B cell (primary cell): ENCODE data around the gene AAK1. TPM values are rescaled to one million over a fixed set of nuclear protein-coding genes. Genes with fewer than 3 reads are reported as not detected.
"Not testable (repeated sequence)": the region's sequence is repeated elsewhere in the genome, so short reads cannot be mapped to it uniquely, and the experiment has no call there.

Experiments
- ATAC-seq: fragments of 200-7000 bp; cut with Tn5 transposase; one replicate; pipeline ENCODE4 v1.10.0; 2021; ENCODE audit warnings: low read depth, mild to moderate bottlenecking, moderate number of reproducible peaks, moderate library complexity
- CTCF ChIA-PET: fragments of 350-600 bp; sonication (Branson Sonifier 250); formaldehyde crosslinking; loops from one replicate; lab custom pipeline; 2021; ENCODE audit warnings: antibody characterized with exemption, inconsistent platforms; lab: Charles Lee
- POLR2A ChIA-PET: fragments of 350-600 bp; sonication (Branson Sonifier 250); formaldehyde crosslinking; loops from one replicate; lab custom pipeline; 2021; ENCODE audit warnings: antibody characterized with exemption; lab: Charles Lee
- DNase-seq: peaks from one replicate; pipeline ENCODE4 v3.0.0; 2013
- H2AFZ ChIP-seq: 2 replicates; pipeline ENCODE4 v1.6.1; 2012; ENCODE audit warnings: mild to moderate bottlenecking, low read depth, low read length; ENCODE audit not compliant: insufficient read depth, poor library complexity, severe bottlenecking
- H3K27ac ChIP-seq, 2 donors: 1 replicate in 1 of 2; 2 replicates in 1 of 2; pipeline ENCODE4 v1.5.1; 2012 to 2013; ENCODE audit warnings: low read length in 2 of 2, mild to moderate bottlenecking in 2 of 2, moderate library complexity in 1 of 2
- H3K27me3 ChIP-seq, 4 experiments: fragments of 200-600 bp in 1 of 4; sonication (generic) in 1 of 4; replicated peaks in 1 of 4; 1 replicate in 2 of 4; 2 replicates in 2 of 4; pipeline versions ENCODE4 v1.6.1 to v1.7.0; 2013 to 2016; ENCODE audit warnings: low read length in 3 of 4, mild to moderate bottlenecking in 2 of 4, mixed read lengths in 1 of 4, moderate library complexity in 1 of 4; ENCODE audit not compliant: insufficient read depth in 4 of 4, control insufficient read depth in 3 of 4; ENCODE audit errors: control extremely low read depth in 1 of 4
- H3K36me3 ChIP-seq, 2 experiments: replicated peaks in 1 of 2; 1 replicate in 1 of 2; 2 replicates in 1 of 2; pipeline versions ENCODE4 v1.6.1 to v1.7.1; 2013; ENCODE audit warnings: low read length in 1 of 2; ENCODE audit not compliant: insufficient read depth in 2 of 2, control insufficient read depth in 1 of 2; ENCODE audit errors: control extremely low read depth in 1 of 2, extremely low read depth in 1 of 2
- H3K4me1 ChIP-seq, 2 donors: fragments of 200-600 bp in 1 of 2; sonication (generic) in 1 of 2; 1 replicate in 1 of 2; 2 replicates in 1 of 2; pipeline versions ENCODE4 v1.5.1 to v1.6.1; 2013 to 2017; ENCODE audit warnings: low read length in 2 of 2; ENCODE audit not compliant: control insufficient read depth in 2 of 2, insufficient read depth in 2 of 2
- H3K4me2 ChIP-seq: replicated peaks from 2 replicates; pipeline ENCODE3; 2012; ENCODE audit warnings: mild to moderate bottlenecking, low read depth, low read length; ENCODE audit not compliant: poor library complexity, severe bottlenecking
- H3K4me3 ChIP-seq, 5 experiments: fragments of 200-600 bp in 1 of 5; sonication (generic) in 1 of 5; 1 replicate in 3 of 5; 2 replicates in 2 of 5; pipeline versions ENCODE4 v1.5.1 to v1.7.0; 2011 to 2016; ENCODE audit warnings: low read length in 4 of 5, mild to moderate bottlenecking in 4 of 5, low read depth in 2 of 5, control low read depth in 1 of 5, moderate library complexity in 1 of 5; ENCODE audit not compliant: insufficient read depth in 1 of 5; ENCODE audit errors: control extremely low read depth in 1 of 5, extremely low read depth in 1 of 5
- H3K79me2 ChIP-seq: fragments of 200-600 bp; sonication (generic); one replicate; pipeline ENCODE4 v1.6.0; 2016; ENCODE audit warnings: low read length; ENCODE audit not compliant: control insufficient read depth, insufficient read depth
- H3K9ac ChIP-seq: fragments of 200-600 bp; sonication (generic); 2 replicates; pipeline ENCODE4 v1.6.1; 2017; ENCODE audit warnings: mild to moderate bottlenecking, low read length, moderate library complexity
- H3K9me3 ChIP-seq, 3 donors: one replicate each; pipeline versions ENCODE4 v1.6.1 to v1.7.1; 2013; ENCODE audit warnings: low read length in 2 of 3; ENCODE audit not compliant: control insufficient read depth in 2 of 3, insufficient read depth in 1 of 3; ENCODE audit errors: control extremely low read depth in 1 of 3
- H4K20me1 ChIP-seq: 2 replicates; pipeline ENCODE4 v1.6.0; 2012; ENCODE audit warnings: mild to moderate bottlenecking, low read length; ENCODE audit not compliant: insufficient read depth, control insufficient read depth, poor library complexity, severe bottlenecking
- H3K27ac Mint-ChIP-seq: one replicate; pipeline ENCODE4 v1.8.0; 2021; ENCODE audit warnings: mixed read lengths
- H3K27me3 Mint-ChIP-seq: one replicate; pipeline ENCODE4 v1.8.0; 2021; ENCODE audit warnings: mixed read lengths
- H3K4me1 Mint-ChIP-seq: one replicate; pipeline ENCODE4 v1.8.0; 2021; ENCODE audit warnings: mixed read lengths
- H3K4me3 Mint-ChIP-seq: one replicate; pipeline ENCODE4 v1.8.0; 2021; ENCODE audit warnings: mixed read lengths
- H3K9me3 Mint-ChIP-seq: one replicate; pipeline ENCODE4 v1.8.0; 2022; ENCODE audit warnings: mixed read lengths; ENCODE audit not compliant: insufficient read depth
- EZH2 ChIP-seq: IDR thresholded peaks from 2 replicates; pipeline ENCODE4 v1.6.1; 2012; ENCODE audit warnings: borderline replicate concordance, low read depth, mild to moderate bottlenecking, moderate library complexity, low read length; ENCODE audit not compliant: insufficient read depth, poor library complexity, severe bottlenecking
- WGBS: methylation state at CpG from one replicate; pipeline ENCODE4 v1.1.5; 2013; ENCODE audit warnings: missing lambda C conversion rate; ENCODE audit not compliant: insufficient coverage; 5-methylcytosine and 5-hydroxymethylcytosine counted together
- intact Hi-C: fragments of 100-400 bp; cut with micrococcal nuclease; formaldehyde crosslinking; loops from one replicate; pipeline ENCODE4 v1.10.0; 2022
- polyA plus RNA-seq: library from polyadenylated mRNA; depleted of rRNA; stranded (reverse); fragments of >200 nt; gene quantifications from 2 replicates; pipeline ENCODE4 v1.2.3, GENCODE V29; 2012
- total RNA-seq, 2 donors: library from RNA; stranded (reverse); fragments of 120-200 nt in 1 of 2; gene quantifications; 1 replicate in 1 of 2; 2 replicates in 1 of 2; pipeline versions ENCODE4 v1.2.3 to v1.2.4, GENCODE V29; 2013 to 2022
- TF ChIP-seq, protein P1 (sequence below): fragments of 200-600 bp; IDR thresholded peaks from one replicate; pipeline ENCODE4 v1.8.0; 2022; ENCODE audit warnings: antibody characterized with exemption, mild to moderate bottlenecking

The AAK1 gene
- total and polyA plus RNA-seq, 2 donors (not counting 1 experiment from before 2014, with no cell fraction given), result 2.4 to 7.2 TPM

DNA sequence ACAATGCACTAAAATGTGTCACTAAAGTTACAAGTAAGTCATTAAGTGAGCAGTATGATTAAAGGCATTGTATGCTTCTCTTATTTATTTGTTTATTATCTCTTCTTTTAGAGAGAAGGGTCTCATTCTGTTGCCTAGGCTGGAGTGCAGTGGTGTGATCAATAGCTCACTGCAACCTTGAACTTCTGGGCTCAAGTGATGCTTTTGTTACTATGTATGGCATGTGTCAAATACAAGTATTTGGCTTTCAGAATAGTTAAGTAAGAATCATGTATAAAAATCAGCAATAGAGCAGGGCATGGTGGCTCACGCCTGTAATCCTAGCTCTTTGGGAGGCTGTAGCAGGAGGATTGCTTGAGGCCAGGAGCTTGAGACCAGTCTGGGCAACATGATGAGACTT is 15.8 kb upstream of the AAK1 start:
- intact Hi-C loops, result no loop called here
- 100% methylated on average over 1 of the region's 1 CpG for WGBS

DNA sequence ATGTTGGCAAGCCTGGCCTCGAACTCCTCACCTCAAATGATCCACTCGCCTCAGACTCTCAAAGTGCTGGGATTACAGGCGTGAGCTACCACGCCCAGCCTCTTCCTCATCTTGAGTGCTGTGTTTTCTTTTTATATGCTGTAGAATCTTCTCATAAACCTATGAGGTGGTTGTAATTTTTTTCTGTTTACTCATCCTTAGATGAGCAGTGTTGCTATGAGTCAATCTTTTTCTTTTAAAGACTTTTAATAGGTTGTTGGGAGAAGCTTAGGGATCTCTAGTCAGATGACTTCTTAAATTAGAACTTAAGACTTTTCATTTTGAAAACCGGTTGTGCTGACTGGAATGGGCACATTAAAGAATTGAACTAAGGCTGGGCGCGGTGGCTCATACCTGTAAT is 8.7 kb upstream of the AAK1 start:
- intact Hi-C loops, result no loop called here
- WGBS, result 91% methylated on average over 3 of the region's 7 CpGs
- POLR2A ChIA-PET, result no interaction called here
- no peak for TF ChIP-seq EZH2
- TF ChIP-seq, protein P1, sequence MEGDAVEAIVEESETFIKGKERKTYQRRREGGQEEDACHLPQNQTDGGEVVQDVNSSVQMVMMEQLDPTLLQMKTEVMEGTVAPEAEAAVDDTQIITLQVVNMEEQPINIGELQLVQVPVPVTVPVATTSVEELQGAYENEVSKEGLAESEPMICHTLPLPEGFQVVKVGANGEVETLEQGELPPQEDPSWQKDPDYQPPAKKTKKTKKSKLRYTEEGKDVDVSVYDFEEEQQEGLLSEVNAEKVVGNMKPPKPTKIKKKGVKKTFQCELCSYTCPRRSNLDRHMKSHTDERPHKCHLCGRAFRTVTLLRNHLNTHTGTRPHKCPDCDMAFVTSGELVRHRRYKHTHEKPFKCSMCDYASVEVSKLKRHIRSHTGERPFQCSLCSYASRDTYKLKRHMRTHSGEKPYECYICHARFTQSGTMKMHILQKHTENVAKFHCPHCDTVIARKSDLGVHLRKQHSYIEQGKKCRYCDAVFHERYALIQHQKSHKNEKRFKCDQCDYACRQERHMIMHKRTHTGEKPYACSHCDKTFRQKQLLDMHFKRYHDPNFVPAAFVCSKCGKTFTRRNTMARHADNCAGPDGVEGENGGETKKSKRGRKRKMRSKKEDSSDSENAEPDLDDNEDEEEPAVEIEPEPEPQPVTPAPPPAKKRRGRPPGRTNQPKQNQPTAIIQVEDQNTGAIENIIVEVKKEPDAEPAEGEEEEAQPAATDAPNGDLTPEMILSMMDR, result no peak
- no peak overlapping the region for H3K4me3 ChIP-seq
- no peaks in the 10 kb centered on the region for H4K20me1 ChIP-seq
- no peak overlapping the region for H2AFZ ChIP-seq
- H3K9me3 Mint-ChIP-seq, result no peaks in the 10 kb centered on the region
- no peak overlapping the region for H3K27ac Mint-ChIP-seq
- H3K4me3 Mint-ChIP-seq, result no peak overlapping the region
- ATAC-seq (no peak), DNase-seq (no peak)
- no peaks in the 10 kb centered on the region for H3K36me3 ChIP-seq
- peaks cover 17% of the 10 kb centered on the region for H3K4me1 Mint-ChIP-seq
- no peak overlapping the region for H3K4me2 ChIP-seq
- H3K27me3 ChIP-seq, result peaks cover 0 to 50% (median 41%) of the 10 kb centered on the region in 4 experiments
- peaks cover 57% of the 10 kb centered on the region for H3K27me3 Mint-ChIP-seq
- H3K9ac ChIP-seq, result no peak overlapping the region
- CTCF ChIA-PET, result interaction anchor here (0.6 kb wide), 1 partner anchor 70 kb away, joined by 3 read pairs; no protein-coding TSS in a partner anchor
- H3K9me3 ChIP-seq, result peaks cover 0 to 3% (median 0%) of the 10 kb centered on the region in 3 donors
- H3K27ac ChIP-seq, result no peak overlapping the region
- H3K4me1 ChIP-seq, result peaks cover 29 to 30% of the 10 kb centered on the region in 2 donors
- no peaks in the 10 kb centered on the region for H3K79me2 ChIP-seq

More for the DNA sequence above, 15.8 kb upstream of the AAK1 start:
- no peak overlapping the region for H3K4me2 ChIP-seq
- H3K36me3 ChIP-seq, result no peaks in the 10 kb centered on the region
- no peak overlapping the region for H2AFZ ChIP-seq
- H3K4me3 ChIP-seq, result no peak overlapping the region
- H3K9ac ChIP-seq, result no peak overlapping the region
- H3K4me1 Mint-ChIP-seq, result no peaks in the 10 kb centered on the region
- ChIA-PET CTCF (no interaction called here), POLR2A (no interaction called here)
- peaks cover 0 to 32% (median 15%) of the 10 kb centered on the region in 4 experiments for H3K27me3 ChIP-seq
- H4K20me1 ChIP-seq, result no peaks in the 10 kb centered on the region
- peaks cover 3% of the 10 kb centered on the region for H3K9me3 Mint-ChIP-seq
- H3K27ac Mint-ChIP-seq, result no peak overlapping the region
- peaks cover 0 to 10% (median 4%) of the 10 kb centered on the region in 3 donors for H3K9me3 ChIP-seq
- DNase-seq (no peak), ATAC-seq (no peak)
- no peaks in the 10 kb centered on the region for H3K79me2 ChIP-seq
- no peaks in the 10 kb centered on the region for H3K4me1 ChIP-seq
- TF ChIP-seq EZH2, result no peak
- TF ChIP-seq, protein P1, result no peak
- H3K27ac ChIP-seq, result no peak overlapping the region
- no peak overlapping the region for H3K4me3 Mint-ChIP-seq
- peaks cover 58% of the 10 kb centered on the region for H3K27me3 Mint-ChIP-seq

DNA sequence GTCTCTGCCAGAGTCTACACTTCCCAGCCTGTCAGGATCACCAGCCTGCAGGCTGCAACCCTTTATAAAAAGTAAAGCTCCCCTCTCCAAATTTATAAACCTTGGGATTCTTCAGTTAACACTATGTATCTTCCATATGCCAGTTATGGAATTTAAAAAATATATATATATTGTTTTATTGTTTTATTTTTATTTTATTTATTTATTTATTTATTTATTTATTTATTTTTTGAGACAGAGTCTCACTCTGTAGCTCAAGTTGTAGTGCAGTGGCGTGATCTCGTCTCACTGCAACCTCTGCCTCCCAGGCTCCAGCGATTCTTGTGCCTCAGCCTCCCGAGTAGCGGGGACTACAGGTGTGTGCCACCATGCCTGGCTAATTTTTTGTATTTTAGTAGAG is 3.7 kb upstream of the AAK1 start:
- peaks cover 52% of the 10 kb centered on the region for H3K4me1 Mint-ChIP-seq
- H3K9me3 Mint-ChIP-seq, DNase-seq, ATAC-seq, H3K27ac Mint-ChIP-seq, H3K9me3 ChIP-seq, H3K9ac ChIP-seq, H2AFZ ChIP-seq, H3K4me3 ChIP-seq, H3K27ac ChIP-seq, H3K36me3 ChIP-seq, H3K4me2 ChIP-seq, POLR2A ChIA-PET, H3K79me2 ChIP-seq: not testable (repeated sequence)
- WGBS, result 100% methylated on average over 1 of the region's 5 CpGs
- Histone ChIP-seq H3K4me1 (peaks cover 56 to 64% of the 10 kb centered on the region in 2 donors), H4K20me1 (peaks cover 17% of the 10 kb centered on the region), H3K27me3 (peaks cover 4 to 69% (median 55%) of the 10 kb centered on the region in 4 experiments)
- intact Hi-C loops, result loop anchor here (5.0 to 10.0 kb wide), 4 partner anchors 65 to 1182 kb away; partner anchors contain the start of genes APLF, FAM136A, FBXO48 and SNRNP27
- CTCF ChIA-PET, result interaction anchor here (1.4 to 3.3 kb wide), 3 partner anchors 46 to 77 kb away, joined by 3 to 10 read pairs (median 5); no protein-coding TSS in a partner anchor
- peak overlapping the region; percentile 4 for H3K4me3 Mint-ChIP-seq
- peaks cover 56% of the 10 kb centered on the region for H3K27me3 Mint-ChIP-seq
